GM18951 (cell line): ENCODE results near the gene MED13L.

Source experiments
- POLR2A ChIP-seq: IDR thresholded peaks from 4 replicates; pipeline ENCODE4 v1.6.1; 2011; ENCODE audit warnings: mild to moderate bottlenecking; ENCODE audit not compliant: insufficient read length, insufficient read depth; ENCODE audit errors: extremely low read depth
- in situ Hi-C: fragments of 300-500 bp; cut with MboI; formaldehyde crosslinking; loops from one replicate; pipeline ENCODE4 v1.12.0; 2022; ENCODE audit warnings: low sequenced_read_pairs, mixed read lengths, inconsistent platforms; ENCODE audit not compliant: unreplicated experiment

The MED13L gene

DNA sequence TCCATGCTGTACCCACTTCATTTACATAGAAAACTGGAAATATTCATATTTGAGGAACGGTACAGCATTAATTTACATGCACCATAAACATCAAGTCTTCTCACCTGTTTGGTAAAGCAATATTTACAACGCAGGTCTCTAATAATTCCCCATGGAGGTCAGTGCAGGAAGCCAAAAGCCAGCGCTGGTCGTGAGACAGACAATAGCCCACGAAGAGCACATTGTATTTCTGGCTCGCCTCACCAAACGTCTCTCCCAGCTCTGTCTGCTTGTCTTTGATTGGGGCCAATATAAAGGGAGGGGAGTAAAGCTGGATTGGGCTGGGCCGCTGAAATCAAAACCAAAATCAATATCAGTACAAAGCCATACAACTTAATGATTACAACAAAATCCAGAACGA is 302.1 kb downstream of the MED13L start:
- TF ChIP-seq POLR2A = no peak
- in situ Hi-C loops = no loop called here

- in situ Hi-C loops = no loop called here
- TF ChIP-seq POLR2A = no peak
Observed at GRCh38 chr12:115973968-115974724, 303.3 kb downstream of the MED13L start.

DNA sequence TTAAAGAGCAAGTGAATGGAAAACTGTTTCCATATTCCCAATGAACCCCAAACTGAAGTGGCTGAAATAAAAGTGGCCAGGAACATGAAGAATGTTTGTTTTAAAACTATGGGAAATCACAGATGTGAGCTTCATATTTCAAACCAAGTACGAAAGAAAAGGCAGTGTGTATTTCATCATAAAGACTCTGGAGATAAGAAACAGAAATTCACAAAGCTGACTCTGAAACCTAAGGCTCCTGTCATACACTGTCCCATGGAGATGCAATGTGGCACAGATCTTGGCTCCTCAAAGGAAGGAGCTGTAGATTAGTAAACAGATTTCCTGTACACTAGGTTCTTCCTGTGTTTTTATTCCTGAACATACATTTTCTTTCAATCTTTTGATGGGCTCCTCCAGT is 304.4 kb downstream of the MED13L start:
- in situ Hi-C loops = no loop called here

GRCh38 chr12:115972241-115972640 is 305.3 kb downstream of the MED13L start:
- in situ Hi-C loops = no loop called here

More for the DNA sequence above, 304.4 kb downstream of the MED13L start:
- TF ChIP-seq POLR2A = no peak

DNA sequence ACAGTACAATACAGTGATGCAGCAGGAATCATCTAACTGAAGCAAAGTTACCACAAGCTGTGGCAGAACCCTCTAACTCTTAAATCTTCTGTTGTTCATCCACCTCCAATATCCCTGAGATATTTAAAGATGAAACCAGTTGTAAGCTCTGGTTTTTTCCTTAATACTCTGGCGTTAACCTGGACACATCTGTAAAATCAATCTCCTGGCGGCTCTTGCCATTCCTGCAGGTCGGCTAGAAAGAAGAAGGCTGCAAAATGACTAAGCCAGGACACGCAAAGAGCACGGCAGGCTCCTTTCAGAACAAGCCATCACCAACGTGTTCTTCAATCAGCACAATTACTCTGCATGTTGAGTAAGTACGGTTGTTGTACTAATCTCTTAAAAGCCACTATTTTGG is 309.3 kb downstream of the MED13L start:
- in situ Hi-C loops = no loop called here
- no peak for TF ChIP-seq POLR2A

More at GRCh38 chr12:115972241-115972640, 305.3 kb downstream of the MED13L start:
- TF ChIP-seq POLR2A = no peak

DNA sequence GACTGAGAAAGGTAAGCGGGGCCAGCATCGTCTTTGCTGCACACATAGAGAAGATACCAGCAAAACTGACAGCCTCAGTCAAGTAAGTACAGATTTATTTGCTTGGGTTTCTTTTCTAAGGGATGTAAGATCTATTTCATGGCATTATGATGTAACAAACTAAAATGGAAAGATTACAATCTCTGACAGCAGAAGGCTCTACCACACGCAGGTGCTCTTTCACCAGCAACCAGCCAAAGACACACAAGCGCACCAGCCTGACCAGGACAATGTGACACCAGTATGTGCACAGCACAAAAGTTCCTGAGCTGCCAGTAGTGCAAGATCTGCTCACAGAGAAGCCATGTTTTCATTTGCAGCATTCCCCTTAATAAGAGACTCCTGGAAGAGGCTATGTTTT is 311.1 kb downstream of the MED13L start:
- in situ Hi-C loops = no loop called here
- TF ChIP-seq POLR2A = no peak

DNA sequence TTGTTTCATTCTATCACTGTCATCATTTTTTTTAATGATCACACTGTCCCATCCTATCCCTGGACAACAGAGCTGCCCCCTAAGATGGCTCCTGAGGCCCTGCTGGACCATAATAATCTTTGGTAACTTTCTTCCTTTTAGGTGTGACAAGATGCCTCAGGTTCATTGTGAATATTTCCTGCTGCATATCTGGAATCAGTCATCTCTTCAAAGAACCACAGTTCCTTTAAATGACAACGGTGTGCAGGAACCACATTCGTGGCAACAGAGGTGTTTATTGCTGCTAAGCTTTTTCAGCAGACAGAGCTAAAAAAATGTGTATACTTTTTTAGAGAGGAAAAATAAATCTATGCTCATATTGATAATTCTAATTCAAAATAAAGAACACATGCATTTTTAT is 312.9 kb downstream of the MED13L start:
- TF ChIP-seq POLR2A = no peak
- in situ Hi-C loops = no loop called here

- in situ Hi-C loops = no loop called here
- TF ChIP-seq POLR2A = no peak
Observed at GRCh38 chr12:115964214-115964613, 313.3 kb downstream of the MED13L start.

GRCh38 chr12:115962216-115962615 is 315.3 kb downstream of the MED13L start:
- TF ChIP-seq POLR2A = no peak
- in situ Hi-C loops = no loop called here

- in situ Hi-C loops = no loop called here
- TF ChIP-seq POLR2A = no peak
Observed at GRCh38 chr12:115960868-115961802, 316.4 kb downstream of the MED13L start.

- in situ Hi-C loops = no loop called here
- TF ChIP-seq POLR2A = no peak
Observed at GRCh38 chr12:115957686-115958290, 319.7 kb downstream of the MED13L start.

DNA sequence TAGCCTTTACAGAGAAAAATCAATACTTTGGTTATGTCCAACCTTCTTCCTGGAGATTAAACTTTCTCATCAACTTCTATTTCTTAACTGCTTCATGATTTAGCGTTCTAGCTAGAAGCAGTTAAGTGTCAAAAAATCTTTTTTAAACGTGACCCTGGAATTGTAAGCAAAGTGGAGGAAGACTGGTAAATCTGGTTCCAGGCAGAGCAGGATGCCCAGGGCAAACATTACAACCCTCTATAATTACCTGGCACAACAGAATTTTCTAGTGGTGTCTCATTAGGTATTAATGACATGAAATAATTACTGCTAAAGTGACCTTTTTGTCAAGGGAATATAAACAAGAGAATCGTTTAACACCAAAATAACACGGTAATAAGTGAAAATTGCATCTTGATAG is 320.8 kb downstream of the MED13L start:
- in situ Hi-C loops = no loop called here
- TF ChIP-seq POLR2A = no peak

DNA sequence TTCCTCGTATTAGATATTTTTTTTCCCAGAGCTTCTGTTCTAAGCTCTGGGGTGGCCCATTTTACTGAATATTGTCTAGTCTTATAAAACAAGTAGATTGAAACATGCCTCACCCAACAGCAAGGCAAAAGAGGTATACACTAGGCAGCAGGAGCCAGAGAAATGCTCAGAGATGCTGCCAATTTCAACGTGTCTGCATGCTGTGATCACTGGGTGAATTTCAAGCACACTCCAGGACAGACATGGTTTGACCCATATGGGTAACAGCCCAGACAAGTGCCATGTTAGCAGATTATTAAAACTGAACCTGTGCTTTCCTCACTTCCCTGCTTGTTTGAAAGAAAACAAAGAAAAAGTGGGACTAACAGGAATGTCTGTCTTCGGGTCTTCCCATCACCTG is 321.3 kb downstream of the MED13L start:
- in situ Hi-C loops = no loop called here
- TF ChIP-seq POLR2A = no peak
